Measurements from ENCODE around the gene CEACAM7. TPM values are rescaled to one million over a fixed set of nuclear protein-coding genes. Genes with fewer than 3 reads are reported as not detected.

CEACAM7 gene
- total RNA-seq, 1 experiment from 2014 or later: not detected

DNA sequence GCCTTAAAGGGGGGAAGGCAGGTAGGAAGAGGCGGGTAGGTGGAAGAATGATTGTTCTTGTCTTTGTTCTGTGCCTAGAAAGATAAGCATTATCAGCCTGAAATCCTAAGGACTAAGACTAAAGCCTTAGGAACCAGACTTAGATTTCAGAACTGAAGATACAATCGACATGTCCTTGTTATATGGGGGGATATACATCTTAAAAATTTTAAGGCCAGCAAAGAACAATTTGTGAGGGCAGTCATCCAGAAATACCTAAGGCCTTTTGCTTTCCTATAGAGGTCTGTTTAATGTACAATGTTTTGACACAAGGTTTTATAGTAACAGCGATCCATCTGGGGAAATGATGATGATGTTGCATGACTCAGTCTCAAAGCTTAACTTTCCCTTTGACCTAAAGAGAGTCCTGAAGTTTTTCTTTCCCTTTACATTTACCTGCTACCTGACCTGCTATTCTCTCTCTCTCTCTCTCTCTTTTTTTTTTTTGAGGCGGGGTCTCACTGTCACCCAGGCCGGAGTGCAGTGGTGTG, 47.1 kb upstream of the CEACAM7 start:
- DNase-seq (ENCODE audit: low read depth, low spot score) (no peak), ATAC-seq (no peak)
- H3K9me2 ChIP-seq (ENCODE audit: insufficient read depth): no peaks in the 10 kb centered on the region
- BruUV-seq (replicated peaks): no TSS peak
- no peak overlapping the region for H3K9ac ChIP-seq (ENCODE audit: low read length)
- no peaks in the 10 kb centered on the region for H3K4me1 ChIP-seq (ENCODE audit: control insufficient read depth in 1 of 2, insufficient read depth in 2 of 2, low read length in 2 of 2)
- H2AFZ ChIP-seq (ENCODE audit: low read depth, low read length, poor library complexity, severe bottlenecking): no peak overlapping the region
- H3K4me3 ChIP-seq (replicated peaks in 1 of 2; ENCODE audit: low read depth in 1 of 2, low read length in 2 of 2): no peak overlapping the region
- H3K36me3 ChIP-seq (ENCODE audit: control insufficient read depth in 1 of 2, insufficient read depth in 2 of 2, low read length in 2 of 2): no peaks in the 10 kb centered on the region
- H4K20me1 ChIP-seq (ENCODE audit: insufficient read depth): no peaks in the 10 kb centered on the region
- ChIA-PET POLR2A (no interaction called here), CTCF (interaction anchor here (1.7 kb wide), 1 partner anchor 18 kb away, joined by 7 read pairs; no protein-coding TSS in a partner anchor), RAD21 (ENCODE audit: low non-redundant PET in 1 of 2, low total read pairs in 2 of 2, uncharacterized antibody in 2 of 2, unreplicated experiment in 2 of 2) (no interaction called here)
- H3K79me2 ChIP-seq (ENCODE audit: insufficient read depth, low read length): no peaks in the 10 kb centered on the region
- intact Hi-C loops (cut with micrococcal nuclease): no loop called here
- TF ChIP-seq EZH2 (IDR thresholded peaks at IDR 0.05): no peak
- no peak for TF ChIP-seq RAD21 (IDR thresholded peaks at IDR 0.05; ENCODE audit: low read depth)
- TF ChIP-seq SIN3A (IDR thresholded peaks at IDR 0.05; ENCODE audit: low read depth): no peak
- TF ChIP-seq TCF7L2 (IDR thresholded peaks at IDR 0.05; ENCODE audit: borderline replicate concordance, extremely low read depth, insufficient read depth, insufficient read length): no peak
- TF ChIP-seq, protein P1, sequence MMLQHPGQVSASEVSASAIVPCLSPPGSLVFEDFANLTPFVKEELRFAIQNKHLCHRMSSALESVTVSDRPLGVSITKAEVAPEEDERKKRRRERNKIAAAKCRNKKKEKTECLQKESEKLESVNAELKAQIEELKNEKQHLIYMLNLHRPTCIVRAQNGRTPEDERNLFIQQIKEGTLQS (IDR thresholded peaks at IDR 0.05): no peak
- no peak for TF ChIP-seq POLR2A (IDR thresholded peaks at IDR 0.05; ENCODE audit: borderline replicate concordance, extremely low read depth, insufficient read depth, insufficient read length)
- TF ChIP-seq EZH2phosphoT487 (IDR thresholded peaks at IDR 0.05; ENCODE audit: borderline replicate concordance): no peak
- TF ChIP-seq, protein P2, sequence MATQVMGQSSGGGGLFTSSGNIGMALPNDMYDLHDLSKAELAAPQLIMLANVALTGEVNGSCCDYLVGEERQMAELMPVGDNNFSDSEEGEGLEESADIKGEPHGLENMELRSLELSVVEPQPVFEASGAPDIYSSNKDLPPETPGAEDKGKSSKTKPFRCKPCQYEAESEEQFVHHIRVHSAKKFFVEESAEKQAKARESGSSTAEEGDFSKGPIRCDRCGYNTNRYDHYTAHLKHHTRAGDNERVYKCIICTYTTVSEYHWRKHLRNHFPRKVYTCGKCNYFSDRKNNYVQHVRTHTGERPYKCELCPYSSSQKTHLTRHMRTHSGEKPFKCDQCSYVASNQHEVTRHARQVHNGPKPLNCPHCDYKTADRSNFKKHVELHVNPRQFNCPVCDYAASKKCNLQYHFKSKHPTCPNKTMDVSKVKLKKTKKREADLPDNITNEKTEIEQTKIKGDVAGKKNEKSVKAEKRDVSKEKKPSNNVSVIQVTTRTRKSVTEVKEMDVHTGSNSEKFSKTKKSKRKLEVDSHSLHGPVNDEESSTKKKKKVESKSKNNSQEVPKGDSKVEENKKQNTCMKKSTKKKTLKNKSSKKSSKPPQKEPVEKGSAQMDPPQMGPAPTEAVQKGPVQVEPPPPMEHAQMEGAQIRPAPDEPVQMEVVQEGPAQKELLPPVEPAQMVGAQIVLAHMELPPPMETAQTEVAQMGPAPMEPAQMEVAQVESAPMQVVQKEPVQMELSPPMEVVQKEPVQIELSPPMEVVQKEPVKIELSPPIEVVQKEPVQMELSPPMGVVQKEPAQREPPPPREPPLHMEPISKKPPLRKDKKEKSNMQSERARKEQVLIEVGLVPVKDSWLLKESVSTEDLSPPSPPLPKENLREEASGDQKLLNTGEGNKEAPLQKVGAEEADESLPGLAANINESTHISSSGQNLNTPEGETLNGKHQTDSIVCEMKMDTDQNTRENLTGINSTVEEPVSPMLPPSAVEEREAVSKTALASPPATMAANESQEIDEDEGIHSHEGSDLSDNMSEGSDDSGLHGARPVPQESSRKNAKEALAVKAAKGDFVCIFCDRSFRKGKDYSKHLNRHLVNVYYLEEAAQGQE (IDR thresholded peaks at IDR 0.05; ENCODE audit: low read depth): no peak
- TF ChIP-seq CEBPB (IDR thresholded peaks at IDR 0.05; ENCODE audit: low read depth): no peak
- TF ChIP-seq SRF (IDR thresholded peaks at IDR 0.05; ENCODE audit: low read depth): no peak
- no peak for TF ChIP-seq JUND (IDR thresholded peaks at IDR 0.05)
- no peak for TF ChIP-seq ZFX (IDR thresholded peaks at IDR 0.05)
- TF ChIP-seq YY1 (IDR thresholded peaks at IDR 0.05; ENCODE audit: extremely low read depth, insufficient replicate concordance, low read depth, low read length): no peak
- peaks cover 66% of the 10 kb centered on the region for H3K27me3 ChIP-seq (ENCODE audit: insufficient read depth, low read length)
- no peak overlapping the region for H3K4me2 ChIP-seq (ENCODE audit: low read length)
- H3K9me3 ChIP-seq (ENCODE audit: control insufficient read depth in 1 of 2, insufficient read depth in 1 of 2, low read depth in 1 of 2, low read length in 2 of 2): no peaks in the 10 kb centered on the region
- no peak overlapping the region for H3K27ac ChIP-seq (ENCODE audit: low read depth, low read length)
